Tibial nerve (tissue), 4 donors: ENCODE measurements around the gene GALNT18. TPM values are rescaled to one million over a fixed set of nuclear protein-coding genes. Genes with fewer than 3 reads are reported as not detected.

Source experiments
- DNase-seq, 2 donors: peaks; one replicate each; pipeline ENCODE4 v3.0.0-alpha.2; 2019; ENCODE audit warnings: low spot score in 2 of 2
- H3K27ac ChIP-seq, 4 donors: fragments of 200-600 bp; sonication (generic) in 3 of 4; one replicate each; pipeline ENCODE4 v1.5.1; 2017 to 2019; ENCODE audit warnings: mild to moderate bottlenecking in 1 of 4
- H3K27me3 ChIP-seq, 2 donors: fragments of 200-600 bp; sonication (generic) in 1 of 2; one replicate each; pipeline versions ENCODE4 v1.5.1 to v1.6.0; 2017 to 2019
- H3K36me3 ChIP-seq, 3 donors: fragments of 200-600 bp; sonication (generic); one replicate each; pipeline ENCODE4 v1.5.1; 2018 to 2019
- H3K4me1 ChIP-seq, 4 donors: fragments of 200-600 bp; sonication (generic) in 3 of 4; one replicate each; pipeline ENCODE4 v1.5.1; 2017 to 2019
- H3K4me3 ChIP-seq, 4 donors: fragments of 200-600 bp; sonication (generic) in 3 of 4; one replicate each; pipeline ENCODE4 v1.5.1; 2017 to 2019; ENCODE audit warnings: mild to moderate bottlenecking in 1 of 4, moderate library complexity in 1 of 4
- H3K9me3 ChIP-seq, 4 donors: fragments of 200-600 bp; sonication (generic) in 3 of 4; one replicate each; pipeline ENCODE4 v1.5.1; 2017 to 2019
- CTCF ChIP-seq, 5 experiments: fragments of 200-600 bp in 3 of 5; fragments of 450-650 bp in 2 of 5; sonication (generic) in 3 of 5; IDR thresholded peaks; one replicate each; pipeline ENCODE4 v1.5.1; 2016 to 2019; ENCODE audit warnings: antibody characterized with exemption in 5 of 5, mild to moderate bottlenecking in 3 of 5, moderate library complexity in 2 of 5
- EP300 ChIP-seq, 2 donors: sonication (generic); formaldehyde crosslinking; IDR thresholded peaks; one replicate each; pipeline ENCODE4 v1.6.1; 2017; ENCODE audit warnings: antibody characterized with exemption in 2 of 2, mild to moderate bottlenecking in 1 of 2
- POLR2A ChIP-seq, 2 donors: fragments of 450-650 bp; IDR thresholded peaks; one replicate each; pipeline ENCODE4 v1.6.1; 2017; ENCODE audit warnings: antibody characterized with exemption in 2 of 2, mild to moderate bottlenecking in 2 of 2, moderate library complexity in 2 of 2
- WGBS, 2 donors: methylation state at CpG; one replicate each; pipeline ENCODE4 v1.1.5; 2018; 5-methylcytosine and 5-hydroxymethylcytosine counted together
- total RNA-seq, 4 donors: library from RNA; depleted of rRNA; stranded (reverse); fragments of >200 nt; gene quantifications; one replicate each; pipeline ENCODE4 v1.1.0, GENCODE V29; 2016

Gene GALNT18
- total RNA-seq, 4 donors from 2014 or later = 11.3 to 32.4 (median 23.9) TPM

GRCh38 chr11:11498195-11498594 lies 123.6 kb downstream of the GALNT18 start:
- 80 to 81% methylated on average over 3 of the region's 3 CpGs for WGBS, 2 donors
- TF ChIP-seq EP300 (IDR thresholded peaks at IDR 0.05) (no peak), CTCF (IDR thresholded peaks at IDR 0.05) (no peak), POLR2A (IDR thresholded peaks at IDR 0.05) (no peak)
- H3K4me3 ChIP-seq = no peak overlapping the region
- H3K9me3 ChIP-seq = no peaks in the 10 kb centered on the region
- H3K27me3 ChIP-seq = no peaks in the 10 kb centered on the region
- H3K27ac ChIP-seq = no peak overlapping the region
- peaks cover 0 to 16% (median 0%) of the 10 kb centered on the region in 4 donors for H3K4me1 ChIP-seq
- no peak for DNase-seq
- H3K36me3 ChIP-seq = no peaks in the 10 kb centered on the region

- Histone ChIP-seq H3K27ac (no peak overlapping the region), H3K36me3 (no peaks in the 10 kb centered on the region), H3K4me1 (peaks cover 0 to 5% (median 0%) of the 10 kb centered on the region in 4 donors), H3K4me3 (no peak overlapping the region), H3K27me3 (no peaks in the 10 kb centered on the region), H3K9me3 (no peaks in the 10 kb centered on the region)
- WGBS, 2 donors = 96 to 97% methylated on average over 2 of the region's 2 CpGs
- no peak for DNase-seq
- no peak for TF ChIP-seq CTCF (IDR thresholded peaks at IDR 0.05)
Measured at GRCh38 chr11:11496879-11497278, 124.9 kb downstream of the GALNT18 start.

GRCh38 chr11:11494348-11494747 lies 127.5 kb downstream of the GALNT18 start:
- Histone ChIP-seq H3K9me3 (no peaks in the 10 kb centered on the region), H3K4me3 (no peak overlapping the region), H3K27ac (no peak overlapping the region), H3K27me3 (no peaks in the 10 kb centered on the region), H3K4me1 (no peaks in the 10 kb centered on the region), H3K36me3 (no peaks in the 10 kb centered on the region)
- WGBS, 2 donors = 95 to 97% methylated on average over 2 of the region's 2 CpGs
- no peak for DNase-seq
- TF ChIP-seq EP300 (IDR thresholded peaks at IDR 0.05) = no peak
- TF ChIP-seq POLR2A (IDR thresholded peaks at IDR 0.05) = no peak
- no peak for TF ChIP-seq CTCF (IDR thresholded peaks at IDR 0.05)

- Histone ChIP-seq H3K27me3 (no peaks in the 10 kb centered on the region), H3K9me3 (no peaks in the 10 kb centered on the region), H3K4me1 (no peaks in the 10 kb centered on the region), H3K27ac (no peak overlapping the region), H3K36me3 (no peaks in the 10 kb centered on the region), H3K4me3 (no peak overlapping the region)
- TF ChIP-seq EP300 (IDR thresholded peaks at IDR 0.05) (no peak), POLR2A (IDR thresholded peaks at IDR 0.05) (no peak), CTCF (IDR thresholded peaks at IDR 0.05) (no peak)
- WGBS, 2 donors = 82 to 92% methylated on average over 6 of the region's 6 CpGs
- DNase-seq = no peak
Measured at GRCh38 chr11:11493698-11494097, 128.1 kb downstream of the GALNT18 start.

- TF ChIP-seq POLR2A (IDR thresholded peaks at IDR 0.05) (no peak), CTCF (IDR thresholded peaks at IDR 0.05) (no peak), EP300 (IDR thresholded peaks at IDR 0.05) (no peak)
- no peak for DNase-seq
- Histone ChIP-seq H3K4me3 (no peak overlapping the region), H3K36me3 (no peaks in the 10 kb centered on the region), H3K9me3 (no peaks in the 10 kb centered on the region), H3K4me1 (no peaks in the 10 kb centered on the region), H3K27ac (no peak overlapping the region), H3K27me3 (no peaks in the 10 kb centered on the region)
- 92 to 95% methylated on average over 4 of the region's 4 CpGs for WGBS, 2 donors
Measured at GRCh38 chr11:11491589-11491988, 130.2 kb downstream of the GALNT18 start.
